ENCODE results near the gene HS6ST1.
"Not testable (repeated sequence)": the region's sequence is repeated elsewhere in the genome, so short reads cannot be mapped to it uniquely, and the experiment has no call there.

The HS6ST1 gene

GRCh38 chr2:128279009-128279408 is 39.7 kb downstream of the HS6ST1 start:
- DNase-seq, result no peak

- DNase-seq, result no peak
Observed at GRCh38 chr2:128277961-128278681, 40.5 kb downstream of the HS6ST1 start.

GRCh38 chr2:128276878-128277675 is 41.6 kb downstream of the HS6ST1 start:
- no peak for DNase-seq

GRCh38 chr2:128275498-128276045 is 43.1 kb downstream of the HS6ST1 start:
- DNase-seq, result no peak

- DNase-seq, result no peak
Observed at GRCh38 chr2:128274218-128274617, 44.5 kb downstream of the HS6ST1 start.

GRCh38 chr2:128273469-128274081 is 45.1 kb downstream of the HS6ST1 start:
- no peak for DNase-seq

- DNase-seq, result no peak
Observed at GRCh38 chr2:128272601-128273468, 45.8 kb downstream of the HS6ST1 start.

GRCh38 chr2:128271911-128272600 is 46.6 kb downstream of the HS6ST1 start:
- DNase-seq, result no peak

GRCh38 chr2:128271597-128271910 is 47.1 kb downstream of the HS6ST1 start:
- no peak for DNase-seq

- no peak for DNase-seq
Observed at GRCh38 chr2:128270672-128271596, 47.7 kb downstream of the HS6ST1 start.

- DNase-seq, result no peak
Observed at GRCh38 chr2:128269990-128270671, 48.5 kb downstream of the HS6ST1 start.

- no peak for DNase-seq
Observed at GRCh38 chr2:128269063-128269989, 49.3 kb downstream of the HS6ST1 start.

- not testable (repeated sequence) for DNase-seq
Observed at GRCh38 chr2:128268611-128269010, 50.1 kb downstream of the HS6ST1 start.

- DNase-seq, result not testable (repeated sequence)
Observed at GRCh38 chr2:128268145-128268544, 50.5 kb downstream of the HS6ST1 start.

- DNase-seq, result not testable (repeated sequence)
Observed at GRCh38 chr2:128267649-128268048, 51.0 kb downstream of the HS6ST1 start.

GRCh38 chr2:128267197-128267596 is 51.5 kb downstream of the HS6ST1 start:
- DNase-seq, result not testable (repeated sequence)

- not testable (repeated sequence) for DNase-seq
Observed at GRCh38 chr2:128266463-128266862, 52.2 kb downstream of the HS6ST1 start.

- not testable (repeated sequence) for DNase-seq
Observed at GRCh38 chr2:128265608-128265993, 53.1 kb downstream of the HS6ST1 start.

Data from T1000 (cell line).